Tibial artery (tissue), 4 donors: ENCODE measurements around the gene GNL3.

Experiments used
- DNase-seq, 2 donors: peaks; one replicate each; pipeline ENCODE4 v3.0.0-alpha.2; 2019
- H3K27ac ChIP-seq, 2 donors: fragments of 200-600 bp; sonication (generic) in 1 of 2; 1 replicate in 1 of 2; 2 replicates in 1 of 2; pipeline ENCODE4 v1.5.1; 2018 to 2019; ENCODE audit warnings: mild to moderate bottlenecking in 1 of 2
- H3K27me3 ChIP-seq, 2 donors: fragments of 200-600 bp; sonication (generic) in 1 of 2; one replicate each; pipeline versions ENCODE4 v1.5.1 to v1.6.0; 2016 to 2019
- H3K36me3 ChIP-seq, 3 donors: fragments of 200-600 bp; sonication (generic) in 2 of 3; one replicate each; pipeline ENCODE4 v1.5.1; 2016 to 2019; ENCODE audit warnings: mild to moderate bottlenecking in 2 of 3
- H3K4me1 ChIP-seq, 4 donors: fragments of 200-600 bp; sonication (generic) in 2 of 4; 1 replicate in 3 of 4; 2 replicates in 1 of 4; pipeline ENCODE4 v1.5.1; 2016 to 2019
- H3K4me3 ChIP-seq, 2 donors: fragments of 200-600 bp; sonication (generic) in 1 of 2; 1 replicate in 1 of 2; 2 replicates in 1 of 2; pipeline ENCODE4 v1.5.1; 2018 to 2019; ENCODE audit warnings: mild to moderate bottlenecking in 2 of 2
- H3K9me3 ChIP-seq, 3 donors: fragments of 200-600 bp; sonication (generic) in 1 of 3; one replicate each; pipeline ENCODE4 v1.5.1; 2016 to 2019
- CTCF ChIP-seq, 2 experiments: fragments of 200-600 bp in 1 of 2; fragments of 450-650 bp in 1 of 2; IDR thresholded peaks; one replicate each; pipeline ENCODE4 v1.5.1; 2017 to 2019; ENCODE audit warnings: antibody characterized with exemption in 2 of 2, mild to moderate bottlenecking in 1 of 2, moderate library complexity in 1 of 2
- intact Hi-C: fragments of 100-400 bp; cut with DNase I; formaldehyde crosslinking; loops from one replicate; pipeline ENCODE4 v1.15.0; 2023; ENCODE audit warnings: low total_unique reads

GNL3 gene

GRCh38 chr3:52712291-52713212 is 26.7 kb downstream of the GNL3 start:
- no peak for DNase-seq
- intact Hi-C loops = no loop called here
- Histone ChIP-seq H3K4me3 (no peak overlapping the region), H3K27ac (no peak overlapping the region), H3K9me3 (no peaks in the 10 kb centered on the region), H3K4me1 (peaks cover 0 to 7% (median 4%) of the 10 kb centered on the region in 4 donors), H3K27me3 (no peaks in the 10 kb centered on the region), H3K36me3 (peaks cover 15 to 30% (median 23%) of the 10 kb centered on the region in 3 donors)
- no peak for TF ChIP-seq CTCF (IDR thresholded peaks at IDR 0.05)

- no peak for DNase-seq
- Histone ChIP-seq H3K4me3 (no peak overlapping the region), H3K9me3 (no peaks in the 10 kb centered on the region), H3K27ac (no peak overlapping the region), H3K4me1 (peaks cover 0 to 3% (median 0%) of the 10 kb centered on the region in 4 donors), H3K36me3 (peaks cover 15 to 31% (median 15%) of the 10 kb centered on the region in 3 donors), H3K27me3 (no peaks in the 10 kb centered on the region)
- intact Hi-C loops = no loop called here
- no peak for TF ChIP-seq CTCF (IDR thresholded peaks at IDR 0.05)
These were observed 28.8 kb downstream of the GNL3 start for GRCh38 chr3:52714335-52715302.

GRCh38 chr3:52715714-52716305 is 30.0 kb downstream of the GNL3 start:
- H3K36me3 ChIP-seq = peaks cover 19 to 28% (median 25%) of the 10 kb centered on the region in 3 donors
- no peak overlapping the region for H3K27ac ChIP-seq
- no peak for DNase-seq
- no peaks in the 10 kb centered on the region for H3K9me3 ChIP-seq
- no peak overlapping the region for H3K4me3 ChIP-seq
- H3K27me3 ChIP-seq = no peaks in the 10 kb centered on the region
- intact Hi-C loops = no loop called here
- TF ChIP-seq CTCF (IDR thresholded peaks at IDR 0.05) = no peak
- H3K4me1 ChIP-seq = peaks cover 0 to 3% (median 0%) of the 10 kb centered on the region in 4 donors

- intact Hi-C loops = no loop called here
- DNase-seq = no peak
- H3K9me3 ChIP-seq = no peaks in the 10 kb centered on the region
- peaks cover 18 to 36% (median 25%) of the 10 kb centered on the region in 3 donors for H3K36me3 ChIP-seq
- H3K27ac ChIP-seq = no peak overlapping the region
- no peaks in the 10 kb centered on the region for H3K27me3 ChIP-seq
- peaks cover 0 to under 1% (median 0%) of the 10 kb centered on the region in 4 donors for H3K4me1 ChIP-seq
- TF ChIP-seq CTCF (IDR thresholded peaks at IDR 0.05) = no peak
- no peak overlapping the region for H3K4me3 ChIP-seq
These were observed 33.8 kb downstream of the GNL3 start for GRCh38 chr3:52719618-52720017.

- intact Hi-C loops = no loop called here
These were observed 35.3 kb downstream of the GNL3 start for GRCh38 chr3:52721002-52721729.

More at GRCh38 chr3:52721002-52721729, 35.3 kb downstream of the GNL3 start:
- no peaks in the 10 kb centered on the region for H3K27me3 ChIP-seq
- no peak for TF ChIP-seq CTCF (IDR thresholded peaks at IDR 0.05)
- no peak for DNase-seq
- peaks cover 18 to 31% (median 25%) of the 10 kb centered on the region in 3 donors for H3K36me3 ChIP-seq
- H3K4me1 ChIP-seq = no peaks in the 10 kb centered on the region
- H3K27ac ChIP-seq = no peak overlapping the region
- H3K9me3 ChIP-seq = no peaks in the 10 kb centered on the region
- H3K4me3 ChIP-seq = no peak overlapping the region
